ENCODE data around the gene MTAP. TPM values are rescaled to one million over a fixed set of nuclear protein-coding genes. Genes with fewer than 3 reads are reported as not detected.

Gene MTAP
- total and polyA plus RNA-seq, 2 experiments from 2014 or later, result 21.5 to 23.0 TPM

- no peak for DNase-seq (ENCODE audit: low read depth in 1 of 2, low spot score in 1 of 2)
- Histone ChIP-seq H3K4me1 (ENCODE audit: low read depth) (no peaks in the 10 kb centered on the region), H3K4me3 (no peak overlapping the region), H3K27me3 (no peaks in the 10 kb centered on the region), H3K36me3 (peaks cover 40% of the 10 kb centered on the region), H3K27ac (no peak overlapping the region), H3K9me3 (ENCODE audit: low read depth) (no peaks in the 10 kb centered on the region)
- no peak for TF ChIP-seq CTCF (IDR thresholded peaks at IDR 0.05; ENCODE audit: low read depth, low read length)
Measured at GRCh38 chr9:21856301-21857094, 54.1 kb downstream of the MTAP start.

- DNase-seq (ENCODE audit: low read depth in 1 of 2, low spot score in 1 of 2), result no peak
- Histone ChIP-seq H3K4me1 (ENCODE audit: low read depth) (no peaks in the 10 kb centered on the region), H3K4me3 (no peak overlapping the region), H3K36me3 (peaks cover 46% of the 10 kb centered on the region), H3K27me3 (no peaks in the 10 kb centered on the region), H3K9me3 (ENCODE audit: low read depth) (no peaks in the 10 kb centered on the region), H3K27ac (no peak overlapping the region)
- no peak for TF ChIP-seq CTCF (IDR thresholded peaks at IDR 0.05; ENCODE audit: low read depth, low read length)
Measured at GRCh38 chr9:21862871-21863270, 60.4 kb downstream of the MTAP start.

GRCh38 chr9:21864505-21864904 lies 62.1 kb downstream of the MTAP start:
- Histone ChIP-seq H3K27ac (no peak overlapping the region), H3K27me3 (no peaks in the 10 kb centered on the region), H3K4me3 (no peak overlapping the region), H3K4me1 (ENCODE audit: low read depth) (no peaks in the 10 kb centered on the region), H3K36me3 (peaks cover 38% of the 10 kb centered on the region), H3K9me3 (ENCODE audit: low read depth) (no peaks in the 10 kb centered on the region)
- TF ChIP-seq CTCF (IDR thresholded peaks at IDR 0.05; ENCODE audit: low read depth, low read length), result no peak
- DNase-seq (ENCODE audit: low read depth in 1 of 2, low spot score in 1 of 2), result no peak

GRCh38 chr9:21866302-21866701 lies 63.9 kb downstream of the MTAP start:
- Histone ChIP-seq H3K27me3 (no peaks in the 10 kb centered on the region), H3K9me3 (ENCODE audit: low read depth) (no peaks in the 10 kb centered on the region), H3K36me3 (peaks cover 30% of the 10 kb centered on the region), H3K4me3 (no peak overlapping the region), H3K4me1 (ENCODE audit: low read depth) (no peaks in the 10 kb centered on the region), H3K27ac (no peak overlapping the region)
- no peak for DNase-seq (ENCODE audit: low read depth in 1 of 2, low spot score in 1 of 2)
- TF ChIP-seq CTCF (IDR thresholded peaks at IDR 0.05; ENCODE audit: low read depth, low read length), result no peak

- DNase-seq (ENCODE audit: low read depth in 1 of 2, low spot score in 1 of 2), result no peak
- no peaks in the 10 kb centered on the region for H3K4me1 ChIP-seq (ENCODE audit: low read depth)
- H3K9me3 ChIP-seq (ENCODE audit: low read depth), result no peaks in the 10 kb centered on the region
- no peak overlapping the region for H3K27ac ChIP-seq
- H3K36me3 ChIP-seq, result no peaks in the 10 kb centered on the region
- no peak overlapping the region for H3K4me3 ChIP-seq
- H3K27me3 ChIP-seq, result no peaks in the 10 kb centered on the region
- TF ChIP-seq CTCF (IDR thresholded peaks at IDR 0.05; ENCODE audit: low read depth, low read length), result no peak
Measured at GRCh38 chr9:21871256-21871975, 69.0 kb downstream of the MTAP start.
